Stomach (tissue), 4 donors: Measurements from ENCODE around the gene CRYL1.

Experiments
- EP300 ChIP-seq: sonication (generic); formaldehyde crosslinking; IDR thresholded peaks from one replicate; pipeline ENCODE4 v1.6.1; 2017; ENCODE audit warnings: antibody characterized with exemption
- POLR2A ChIP-seq, 4 donors: fragments of 450-650 bp; IDR thresholded peaks; one replicate each; pipeline ENCODE4 v1.6.1; 2016; ENCODE audit warnings: antibody characterized with exemption in 4 of 4, control low read depth in 2 of 4, mild to moderate bottlenecking in 1 of 4, moderate library complexity in 1 of 4
- TF ChIP-seq, protein P1 (sequence below), 7 experiments: fragments of 450-650 bp in 4 of 7; fragments of 200-600 bp in 3 of 7; sonication (generic) in 3 of 7; IDR thresholded peaks; one replicate each; pipeline ENCODE4 v1.5.1; 2016 to 2019; ENCODE audit warnings: antibody characterized with exemption in 7 of 7, control low read depth in 2 of 7, mild to moderate bottlenecking in 1 of 7

- TF ChIP-seq, protein P1, sequence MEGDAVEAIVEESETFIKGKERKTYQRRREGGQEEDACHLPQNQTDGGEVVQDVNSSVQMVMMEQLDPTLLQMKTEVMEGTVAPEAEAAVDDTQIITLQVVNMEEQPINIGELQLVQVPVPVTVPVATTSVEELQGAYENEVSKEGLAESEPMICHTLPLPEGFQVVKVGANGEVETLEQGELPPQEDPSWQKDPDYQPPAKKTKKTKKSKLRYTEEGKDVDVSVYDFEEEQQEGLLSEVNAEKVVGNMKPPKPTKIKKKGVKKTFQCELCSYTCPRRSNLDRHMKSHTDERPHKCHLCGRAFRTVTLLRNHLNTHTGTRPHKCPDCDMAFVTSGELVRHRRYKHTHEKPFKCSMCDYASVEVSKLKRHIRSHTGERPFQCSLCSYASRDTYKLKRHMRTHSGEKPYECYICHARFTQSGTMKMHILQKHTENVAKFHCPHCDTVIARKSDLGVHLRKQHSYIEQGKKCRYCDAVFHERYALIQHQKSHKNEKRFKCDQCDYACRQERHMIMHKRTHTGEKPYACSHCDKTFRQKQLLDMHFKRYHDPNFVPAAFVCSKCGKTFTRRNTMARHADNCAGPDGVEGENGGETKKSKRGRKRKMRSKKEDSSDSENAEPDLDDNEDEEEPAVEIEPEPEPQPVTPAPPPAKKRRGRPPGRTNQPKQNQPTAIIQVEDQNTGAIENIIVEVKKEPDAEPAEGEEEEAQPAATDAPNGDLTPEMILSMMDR (IDR thresholded peaks at IDR 0.05): no peak
- TF ChIP-seq EP300 (no peak), POLR2A (IDR thresholded peaks at IDR 0.05) (no peak)
These were observed 137.5 kb downstream of the CRYL1 start for GRCh38 chr13:20388184-20388583.
